H1 (cell line): Measurements from ENCODE around the gene IREB2. TPM values are rescaled to one million over a fixed set of nuclear protein-coding genes. Genes with fewer than 3 reads are reported as not detected.

Experiments used
- CTCF ChIA-PET: fragments of 300-600 bp; sonication (Branson Sonifier 250); formaldehyde crosslinking; loops from one replicate; lab custom pipeline; 2021; ENCODE audit not compliant: partially characterized antibody; lab: Charles Lee
- POLR2A ChIA-PET: fragments of 300-600 bp; sonication (Branson Sonifier 250); formaldehyde crosslinking; loops from one replicate; lab custom pipeline; 2021; ENCODE audit warnings: inconsistent platforms; ENCODE audit not compliant: partially characterized antibody; lab: Charles Lee
- DNase-seq, 2 experiments: peaks; one replicate each; pipeline versions ENCODE4 v3.0.0 to v3.0.0-alpha.2; 2010 to 2022; ENCODE audit warnings: low spot score in 2 of 2, low read depth in 1 of 2, mixed read lengths in 1 of 2
- FAIRE-seq: peaks from 2 replicates; lab custom pipeline; 2011; peaks lifted over from hg19 to GRCh38; lab: Jason Lieb, UNC
- H2AFZ ChIP-seq: 2 replicates; pipeline ENCODE4 v1.8.1; 2012; ENCODE audit warnings: low read length, inconsistent platforms
- H2AK5ac ChIP-seq: 2 replicates; pipeline ENCODE4 v1.6.1; 2013; ENCODE audit warnings: low read depth, low read length
- H2BK120ac ChIP-seq: replicated peaks from 2 replicates; pipeline ENCODE3; 2013; ENCODE audit warnings: low read depth, low read length, inconsistent platforms
- H2BK12ac ChIP-seq: 2 replicates; pipeline ENCODE4 v1.6.1; 2013; ENCODE audit warnings: low read depth, low read length
- H2BK15ac ChIP-seq: 2 replicates; pipeline ENCODE4 v1.6.1; 2013; ENCODE audit warnings: low read length
- H2BK20ac ChIP-seq: 2 replicates; pipeline ENCODE4 v1.6.1; 2013; ENCODE audit warnings: low read length
- H2BK5ac ChIP-seq: 2 replicates; pipeline ENCODE4 v1.6.1; 2013; ENCODE audit warnings: low read depth, low read length
- H3K14ac ChIP-seq: 2 replicates; pipeline ENCODE4 v1.6.1; 2013; ENCODE audit warnings: inconsistent platforms; ENCODE audit not compliant: insufficient read length
- H3K18ac ChIP-seq: 2 replicates; pipeline ENCODE4 v1.6.1; 2013; ENCODE audit warnings: low read length; ENCODE audit errors: extremely low read depth
- H3K23ac ChIP-seq: 2 replicates; pipeline ENCODE4 v1.6.1; 2013; ENCODE audit warnings: inconsistent platforms; ENCODE audit not compliant: insufficient read length
- H3K23me2 ChIP-seq: 2 replicates; pipeline ENCODE4 v1.6.1; 2013; ENCODE audit warnings: low read depth, low read length
- H3K27ac ChIP-seq: 2 replicates; pipeline ENCODE4 v1.6.1; 2011; ENCODE audit warnings: low read depth, low read length, inconsistent platforms
- H3K27me3 ChIP-seq, 4 experiments: replicated peaks in 1 of 4; 1 replicate in 1 of 4; 2 replicates in 3 of 4; pipeline versions ENCODE4 v1.6.1 to v1.8.1; 2011 to 2013; ENCODE audit warnings: low read length in 3 of 4, mild to moderate bottlenecking in 3 of 4, inconsistent platforms in 2 of 4, mixed read lengths in 2 of 4, moderate library complexity in 1 of 4; ENCODE audit not compliant: control insufficient read depth in 3 of 4, insufficient read depth in 3 of 4; ENCODE audit errors: extremely low read depth in 1 of 4
- H3K36me3 ChIP-seq, 4 experiments: 2 replicates each; pipeline versions ENCODE4 v1.6.1 to v1.8.1; 2011 to 2013; ENCODE audit warnings: mild to moderate bottlenecking in 4 of 4, low read length in 3 of 4, moderate library complexity in 2 of 4, control low read depth in 1 of 4, inconsistent platforms in 1 of 4; ENCODE audit not compliant: insufficient read depth in 4 of 4, control insufficient read depth in 2 of 4
- H3K4ac ChIP-seq: replicated peaks from 2 replicates; pipeline ENCODE3; 2013; ENCODE audit warnings: low read length, low read depth, mixed read lengths, inconsistent platforms; ENCODE audit not compliant: insufficient read length
- H3K4me1 ChIP-seq, 4 experiments: replicated peaks in 1 of 4; 1 replicate in 1 of 4; 2 replicates in 3 of 4; pipeline versions ENCODE4 v1.6.1 to v1.8.1; 2011 to 2013; ENCODE audit warnings: low read length in 3 of 4, inconsistent platforms in 2 of 4, mixed read lengths in 1 of 4; ENCODE audit not compliant: insufficient read depth in 4 of 4, control insufficient read depth in 3 of 4
- H3K4me2 ChIP-seq, 2 experiments: 2 replicates each; pipeline versions ENCODE4 v1.6.1 to v1.8.1; 2011 to 2013; ENCODE audit warnings: low read depth in 2 of 2, low read length in 2 of 2, control low read depth in 1 of 2, inconsistent platforms in 1 of 2, mild to moderate bottlenecking in 1 of 2; ENCODE audit not compliant: insufficient read depth in 1 of 2
- H3K4me3 ChIP-seq, 4 experiments: fragments of 200-600, 300-600 bp in 1 of 4; sonication (generic), shearing (Covaris generic), sonication (Bioruptor Twin) in 1 of 4; 2 replicates each; pipeline versions ENCODE4 v1.5.1 to v1.8.1; 2011 to 2016; ENCODE audit warnings: low read length in 4 of 4, low read depth in 3 of 4, control low read depth in 2 of 4, inconsistent platforms in 2 of 4, mild to moderate bottlenecking in 2 of 4, mixed read lengths in 1 of 4, moderate library complexity in 1 of 4; ENCODE audit not compliant: insufficient read depth in 2 of 4; ENCODE audit errors: extremely low read depth in 1 of 4
- H3K56ac ChIP-seq: replicated peaks from 2 replicates; pipeline ENCODE3; 2013; ENCODE audit warnings: low read depth, mild to moderate bottlenecking, mixed read lengths, low read length, inconsistent platforms; ENCODE audit not compliant: insufficient read length
- H3K79me1 ChIP-seq: 2 replicates; pipeline ENCODE4 v1.6.1; 2013; ENCODE audit warnings: low read depth, low read length, control low read depth
- H3K79me2 ChIP-seq, 2 experiments: 2 replicates each; pipeline versions ENCODE4 v1.6.1 to v1.8.1; 2012 to 2013; ENCODE audit warnings: low read length in 2 of 2, mild to moderate bottlenecking in 2 of 2, inconsistent platforms in 1 of 2; ENCODE audit not compliant: insufficient read depth in 2 of 2, control insufficient read depth in 1 of 2
- H3K9ac ChIP-seq, 4 experiments: replicated peaks in 1 of 4; 1 replicate in 1 of 4; 2 replicates in 3 of 4; pipeline versions ENCODE4 v1.6.1 to v1.8.1; 2011 to 2013; ENCODE audit warnings: low read depth in 3 of 4, low read length in 3 of 4, control low read depth in 2 of 4, mild to moderate bottlenecking in 2 of 4, moderate library complexity in 2 of 4, inconsistent platforms in 1 of 4; ENCODE audit errors: extremely low read depth in 1 of 4
- H3K9me3 ChIP-seq, 2 experiments: 2 replicates each; pipeline versions ENCODE4 v1.6.1 to v1.8.1; 2012 to 2013; ENCODE audit warnings: mild to moderate bottlenecking in 2 of 2, moderate library complexity in 2 of 2, control low read depth in 1 of 2, inconsistent platforms in 1 of 2, low read depth in 1 of 2, low read length in 1 of 2, mixed read lengths in 1 of 2; ENCODE audit not compliant: insufficient read depth in 2 of 2
- H4K20me1 ChIP-seq, 2 experiments: replicated peaks in 1 of 2; 2 replicates each; pipeline versions ENCODE3 to v1.8.1; 2011 to 2013; ENCODE audit warnings: inconsistent platforms in 2 of 2, low read length in 2 of 2, mild to moderate bottlenecking in 1 of 2; ENCODE audit not compliant: insufficient read depth in 2 of 2, control insufficient read depth in 1 of 2
- H4K5ac ChIP-seq: 2 replicates; pipeline ENCODE4 v1.6.1; 2013; ENCODE audit warnings: low read length, low read depth, mixed read lengths, inconsistent platforms; ENCODE audit not compliant: insufficient read length
- H4K8ac ChIP-seq: 2 replicates; pipeline ENCODE4 v1.8.0; 2013; ENCODE audit warnings: mild to moderate bottlenecking, moderate library complexity, low read length, inconsistent platforms; ENCODE audit not compliant: insufficient read depth; ENCODE audit errors: extremely low read depth
- H4K91ac ChIP-seq: replicated peaks from 2 replicates; pipeline ENCODE3; 2013; ENCODE audit warnings: low read length, mixed read lengths, inconsistent platforms; ENCODE audit not compliant: insufficient read length
- MAFK ChIP-seq: IDR thresholded peaks from 2 replicates; pipeline ENCODE4 v1.6.1; 2012; ENCODE audit warnings: low read depth, mild to moderate bottlenecking, improper control_type of control experiment, low read length
- RNF2 ChIP-seq: fragments of 200-900, 300-1000 bp; sonication (generic); IDR thresholded peaks from 2 replicates; pipeline ENCODE4 v1.7.1; 2016; ENCODE audit warnings: borderline replicate concordance, low read depth, mild to moderate bottlenecking, antibody characterized with exemption, low read length; ENCODE audit not compliant: poor library complexity, severe bottlenecking; ENCODE audit errors: missing control alignments
- WGBS, 2 experiments: shearing (Covaris generic) in 1 of 2; methylation state at CpG; one replicate each; pipeline versions ENCODE4 v1.1.6 to v1.1.7; 2013 to 2015; ENCODE audit warnings: low lambda C conversion rate in 2 of 2, mixed read lengths in 2 of 2, inconsistent platforms in 1 of 2, low coverage in 1 of 2, missing lambda C conversion rate in 1 of 2; ENCODE audit not compliant: insufficient replicate concordance in 2 of 2, insufficient coverage in 1 of 2, insufficient read length in 1 of 2; ENCODE audit errors: extremely low coverage in 1 of 2, missing lambda C conversion rate in 1 of 2; 5-methylcytosine and 5-hydroxymethylcytosine counted together
- polyA plus RNA-seq, 7 experiments: library from polyadenylated mRNA; depleted of rRNA in 3 of 7; stranded (reverse) in 5 of 7; unstranded in 2 of 7; fragments of >200 nt in 5 of 7; fragments of 200-250 nt in 2 of 7; gene quantifications; 1 replicate in 5 of 7; 2 replicates in 1 of 7; 4 replicates in 1 of 7; pipeline versions ENCODE4 v1.2.1 to v1.2.3, GENCODE V29; 2011 to 2013; ENCODE audit warnings: missing spikeins in 2 of 7, mixed read lengths in 2 of 7
- total RNA-seq: library from RNA; stranded (reverse); fragmentation: NEBNext Ultra II Directional; extraction: Animal tissue kit (Norgen Biotek cat#: 25700); gene quantifications from 2 replicates; pipeline ENCODE4 v1.2.1, GENCODE V29; 2021

IREB2 gene
- total and polyA plus RNA-seq, 2 of the 8 experiments (the other 6 are each of a cell fraction or from before 2014, with no cell fraction given) = 21.0 to 103 TPM

DNA sequence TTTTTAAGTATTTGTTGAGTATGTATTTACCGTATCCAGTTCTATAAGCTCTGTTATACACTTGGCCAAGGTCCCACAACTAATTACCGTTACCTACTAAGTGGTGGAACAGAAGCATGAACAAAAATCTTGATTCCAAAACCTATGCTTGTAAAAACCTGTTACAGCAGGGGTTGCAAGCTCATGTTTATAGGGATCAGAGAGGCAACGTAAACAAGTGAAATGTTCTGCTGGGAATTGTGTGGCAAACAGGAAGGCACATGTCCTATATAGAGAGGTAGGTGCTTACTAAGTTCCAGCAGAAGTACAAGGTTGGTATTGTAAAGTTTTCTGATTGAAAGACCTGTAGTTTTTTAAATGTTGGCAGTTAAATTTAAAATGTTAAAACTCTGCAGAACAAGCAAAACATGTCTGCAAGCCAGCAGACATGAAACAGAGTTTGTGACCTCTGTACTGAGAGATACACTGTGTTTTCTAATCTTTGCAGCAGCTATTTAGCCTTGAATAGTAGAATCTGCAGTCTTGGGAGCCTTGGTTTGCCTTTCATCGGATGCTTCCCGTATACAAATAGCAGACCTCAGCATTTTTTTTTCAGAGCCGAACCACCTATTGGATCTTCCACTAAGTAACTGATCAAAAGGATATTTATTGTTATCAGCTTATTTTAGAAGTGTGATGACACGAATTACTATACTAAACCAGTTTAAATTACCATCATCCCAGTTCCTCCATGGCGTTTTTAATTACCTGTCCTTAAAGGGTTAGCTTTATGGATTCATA is 11.4 kb downstream of the IREB2 start:
- no peak overlapping the region for H2BK5ac ChIP-seq

More for the DNA sequence above, 11.4 kb downstream of the IREB2 start:
- 89% methylated on average over 8 of the region's 8 CpGs; no CpG with 5 or more reads in 1 of the 2 experiments for WGBS, 2 experiments
- H3K9me3 ChIP-seq = no peaks in the 10 kb centered on the region
- no peak overlapping the region for H2BK15ac ChIP-seq
- no peaks in the 10 kb centered on the region for H3K23me2 ChIP-seq
- no peak overlapping the region for H2AFZ ChIP-seq
- H4K91ac ChIP-seq = no peak overlapping the region
- no peak overlapping the region for H3K4me3 ChIP-seq
- H4K5ac ChIP-seq = no peak overlapping the region
- no peak overlapping the region for H2BK20ac ChIP-seq
- H3K18ac ChIP-seq = no peak overlapping the region
- no peak overlapping the region for H2BK120ac ChIP-seq
- DNase-seq = no peak
- no peak overlapping the region for H3K9ac ChIP-seq
- H3K14ac ChIP-seq = no peak overlapping the region
- H3K79me2 ChIP-seq = peaks cover 9 to 98% of the 10 kb centered on the region in 2 experiments
- TF ChIP-seq RNF2 (no peak), MAFK (peak; percentile 49; the same call in 1 of the 2 replicates)
- TF ChIP-seq, all 59 proteins: peak for 1
- peaks cover 10 to 11% of the 10 kb centered on the region in 2 experiments for H4K20me1 ChIP-seq
- CTCF ChIA-PET = interaction anchor here (0.6 to 1.9 kb wide), 13 partner anchors 10 to 1004 kb away, joined by 3 to 7 read pairs (median 4); partner anchors contain the start of gene IREB2
- H3K27me3 ChIP-seq = no peaks in the 10 kb centered on the region
- POLR2A ChIA-PET = interaction anchor here (0.6 to 6.8 kb wide), 4 partner anchors 10 to 139 kb away, joined by 3 to 51 read pairs (median 4); partner anchors contain the start of gene IREB2
- H3K23ac ChIP-seq = no peak overlapping the region
- H3K36me3 ChIP-seq = peaks cover 2 to 25% (median 18%) of the 10 kb centered on the region in 4 experiments; a peak in 6 of 8 replicates
- H4K8ac ChIP-seq = no peak overlapping the region
- no peak overlapping the region for H2BK12ac ChIP-seq
- H3K4me1 ChIP-seq = no peaks in the 10 kb centered on the region; a peak in 1 of 7 replicates
- no peak overlapping the region for H3K4me2 ChIP-seq
- no peak for FAIRE-seq
- H2AK5ac ChIP-seq = no peak overlapping the region
- peaks cover 17% of the 10 kb centered on the region for H3K79me1 ChIP-seq
- H3K27ac ChIP-seq = no peak overlapping the region
- no peak overlapping the region for H3K56ac ChIP-seq
- H3K4ac ChIP-seq = no peak overlapping the region
